T-helper 9 cell (primary cell): ENCODE data around the gene MISP3.

Experiments
- DNase-seq: peaks from one replicate; pipeline ENCODE4 v3.0.0-alpha.2; 2020

Gene MISP3

DNA sequence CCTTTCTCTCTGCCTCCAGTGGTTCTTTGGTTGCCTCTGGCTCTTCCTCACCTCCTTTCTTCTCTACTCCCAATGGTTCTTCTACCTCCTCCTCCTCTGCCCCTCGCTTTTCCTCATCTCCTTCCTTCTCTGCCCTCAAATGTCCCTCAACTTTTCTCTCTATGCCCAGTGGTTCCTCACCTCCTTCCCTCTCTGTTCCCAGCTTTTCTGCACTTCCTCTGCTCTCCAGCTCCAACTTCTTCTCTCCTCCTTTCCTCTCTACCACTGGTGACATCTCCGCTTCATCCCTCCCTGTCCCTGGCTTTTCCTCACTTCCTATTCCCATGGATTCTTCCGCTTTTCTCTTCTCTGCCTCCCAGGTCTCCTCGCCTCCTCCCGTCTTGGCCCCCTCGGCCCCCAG is 18.5 kb upstream of the MISP3 start:
- DNase-seq, result no peak

DNA sequence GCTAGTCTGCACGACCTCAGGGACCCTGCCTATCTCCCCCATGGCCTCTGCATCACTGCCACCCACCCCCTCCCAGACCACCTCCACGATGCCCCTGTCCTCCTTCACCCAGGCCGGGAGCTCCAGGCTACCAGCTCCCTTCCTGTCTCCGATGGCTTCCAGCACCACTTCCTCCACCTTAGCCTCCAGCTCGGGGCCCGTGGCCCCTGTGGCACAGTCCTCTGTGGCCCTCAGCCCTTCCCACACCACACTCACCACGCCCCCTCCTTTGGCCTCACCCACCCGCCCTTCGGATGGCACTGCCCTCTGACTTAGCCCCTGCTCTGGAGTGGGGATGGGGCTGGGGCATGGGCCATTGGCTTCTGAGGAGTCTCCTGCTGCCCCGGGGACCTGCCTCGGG is 17.9 kb upstream of the MISP3 start:
- no peak for DNase-seq

DNA sequence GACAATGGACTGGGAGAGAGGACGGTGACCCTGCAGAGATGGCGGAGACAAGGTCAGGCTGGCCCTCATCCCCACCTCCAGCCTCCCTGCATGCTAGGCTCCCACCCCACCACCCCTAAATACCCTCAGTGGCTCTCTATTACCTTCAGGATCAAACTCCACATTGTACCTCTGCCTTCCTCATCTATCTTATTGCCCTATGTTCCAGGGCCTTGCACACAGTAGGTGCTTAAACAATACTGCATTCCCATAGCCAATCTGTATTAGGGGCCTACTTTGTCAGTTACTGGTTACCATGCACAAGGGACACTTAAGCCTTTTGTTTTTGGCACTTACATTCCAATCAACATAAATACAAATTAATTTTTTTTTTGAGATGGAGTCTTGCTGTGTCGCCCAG is 17.2 kb upstream of the MISP3 start:
- no peak for DNase-seq

DNA sequence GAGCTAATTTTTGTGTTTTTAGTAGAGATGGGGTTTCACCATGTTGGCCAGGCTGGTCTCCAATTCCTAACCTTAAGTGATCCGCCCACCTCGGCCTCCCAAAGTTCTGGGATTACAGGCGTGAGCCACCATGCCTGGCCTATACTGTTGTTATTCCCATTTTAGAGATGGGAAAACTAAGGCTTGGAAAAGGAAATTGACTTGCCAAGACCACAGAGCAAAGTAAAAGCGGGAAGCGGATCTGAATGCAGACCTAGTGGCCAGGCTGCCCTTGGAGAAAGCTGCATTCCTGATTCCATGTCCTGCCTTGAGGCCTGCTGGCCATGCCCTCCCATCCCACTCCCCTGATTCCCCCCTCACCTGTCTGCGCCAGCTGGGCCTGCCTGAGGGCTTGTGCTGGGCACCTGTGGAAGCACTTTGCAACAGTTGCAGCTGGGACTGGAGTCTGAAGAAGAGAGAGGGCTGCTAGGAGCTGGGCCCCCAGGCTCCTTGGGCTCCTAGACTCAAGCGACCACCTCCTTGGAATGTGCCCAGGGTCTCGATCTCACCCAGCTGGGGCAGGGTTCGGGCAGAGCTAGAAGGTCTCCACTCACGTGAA is 16.4 kb upstream of the MISP3 start:
- no peak for DNase-seq

DNA sequence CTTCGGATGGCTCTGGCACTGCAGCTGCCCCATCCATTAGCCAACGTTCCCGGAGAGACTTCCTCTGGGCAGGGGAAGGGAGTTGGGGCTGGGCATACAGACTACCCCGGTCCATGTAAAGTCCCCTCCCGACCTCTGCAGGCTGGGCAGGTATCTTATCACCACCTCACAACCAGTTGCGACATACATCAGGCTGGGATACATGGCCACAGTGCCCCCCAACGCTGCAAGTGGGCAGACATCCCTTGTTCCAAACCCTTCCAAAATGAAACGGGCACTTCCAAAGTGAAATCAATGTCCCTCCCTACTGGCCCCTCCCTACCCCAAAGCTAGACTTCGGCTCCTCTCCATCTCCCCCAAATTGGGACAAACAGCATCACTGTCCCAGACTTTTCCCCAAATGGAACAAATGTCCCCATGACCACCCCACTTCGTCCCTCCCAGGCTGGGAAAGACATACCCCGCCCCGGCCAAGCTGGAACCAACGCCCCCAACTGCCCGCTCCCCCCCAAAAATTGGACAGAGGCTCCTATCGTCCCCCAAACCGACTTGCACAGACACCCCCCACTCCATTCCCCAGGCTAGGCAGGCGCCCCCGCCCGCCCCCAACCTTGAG is 15.7 kb upstream of the MISP3 start:
- DNase-seq, result no peak

DNA sequence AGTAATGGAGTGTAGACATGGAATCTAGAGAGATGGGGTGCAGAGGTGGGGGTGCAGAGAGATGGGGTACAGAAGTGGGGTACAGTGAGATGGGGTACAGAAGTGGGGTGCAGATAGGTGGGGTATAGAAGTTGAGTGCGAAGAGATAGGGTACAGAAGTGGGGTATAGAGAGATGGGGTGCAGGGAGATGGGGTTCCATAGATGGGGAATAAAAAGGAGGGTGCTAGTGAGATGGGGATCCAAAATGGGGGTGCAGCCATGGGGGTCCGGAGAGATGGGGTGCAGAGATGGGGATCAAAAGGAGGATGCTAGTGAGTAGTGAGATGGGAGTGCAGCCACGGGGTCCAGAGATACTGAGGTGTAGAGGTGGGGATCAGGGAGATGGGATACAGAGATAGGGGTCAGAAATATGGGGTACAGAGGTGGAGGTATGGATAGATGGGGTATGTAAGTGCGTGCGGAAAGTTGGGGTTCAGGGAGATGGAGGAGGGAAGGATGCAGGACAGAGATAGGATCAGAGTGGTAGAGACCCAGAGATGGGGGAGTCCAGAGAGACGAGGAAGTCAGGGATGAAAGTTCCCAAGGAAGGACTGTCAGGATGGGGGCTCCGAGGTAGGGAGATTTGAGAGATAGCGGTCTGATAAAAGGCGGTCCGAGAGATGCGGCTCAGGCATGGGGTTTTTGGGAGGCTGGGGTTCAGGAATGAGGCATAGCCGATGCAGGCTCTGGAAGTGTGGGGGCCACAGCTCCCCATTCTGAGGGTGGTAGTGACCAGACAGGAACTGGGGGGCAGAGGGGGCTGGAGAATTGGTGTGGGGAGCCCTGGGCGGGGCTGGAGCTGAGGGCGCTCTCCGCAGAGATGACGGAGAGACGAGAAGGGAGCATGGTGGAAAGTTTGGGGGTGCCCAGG is 14.1 kb upstream of the MISP3 start:
- no peak for DNase-seq

DNA sequence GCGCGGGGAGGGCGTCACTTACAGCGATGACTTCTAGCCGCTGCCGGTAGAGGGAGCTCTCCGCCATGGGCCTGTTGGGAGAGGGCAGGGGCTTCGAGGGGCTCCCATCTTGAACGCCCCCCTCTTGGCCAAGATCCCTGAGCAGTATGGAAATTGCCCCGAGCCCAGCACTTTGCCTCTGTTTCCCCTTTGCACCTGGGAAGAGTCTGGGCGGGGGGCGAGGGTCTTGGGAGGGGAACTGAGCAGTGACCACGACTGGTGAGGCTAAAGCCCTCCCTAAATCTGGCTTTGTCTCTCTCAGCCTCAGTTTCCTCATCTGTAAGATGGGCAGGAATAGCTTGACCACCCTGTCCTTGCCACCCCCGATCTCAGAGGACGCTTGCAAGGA is 13.5 kb upstream of the MISP3 start:
- peak; percentile 53 for DNase-seq

DNA sequence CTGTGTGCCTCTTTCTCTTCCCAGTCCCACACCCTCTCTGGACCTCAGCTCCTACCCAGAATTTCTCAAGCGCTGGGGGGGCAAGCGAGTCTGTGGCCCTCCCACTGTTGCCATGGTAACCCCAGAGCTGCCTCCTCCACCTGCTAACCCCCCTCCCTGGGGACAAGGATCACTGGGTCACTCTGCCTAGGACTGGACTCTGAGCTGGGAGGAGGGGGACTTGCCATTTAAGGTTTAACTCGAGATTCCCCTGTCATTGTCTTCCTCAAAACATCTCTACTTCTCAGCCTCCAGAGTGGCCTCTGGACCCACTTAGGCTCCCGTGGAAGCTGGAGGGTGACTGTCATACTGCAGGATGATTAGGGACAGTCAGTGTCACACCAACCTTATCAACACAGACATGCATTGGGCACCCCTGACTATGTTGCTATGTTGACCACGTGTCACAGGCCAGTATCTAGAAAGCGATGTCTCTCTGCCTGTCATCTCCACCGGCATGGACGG is 12.9 kb upstream of the MISP3 start:
- no peak for DNase-seq

DNA sequence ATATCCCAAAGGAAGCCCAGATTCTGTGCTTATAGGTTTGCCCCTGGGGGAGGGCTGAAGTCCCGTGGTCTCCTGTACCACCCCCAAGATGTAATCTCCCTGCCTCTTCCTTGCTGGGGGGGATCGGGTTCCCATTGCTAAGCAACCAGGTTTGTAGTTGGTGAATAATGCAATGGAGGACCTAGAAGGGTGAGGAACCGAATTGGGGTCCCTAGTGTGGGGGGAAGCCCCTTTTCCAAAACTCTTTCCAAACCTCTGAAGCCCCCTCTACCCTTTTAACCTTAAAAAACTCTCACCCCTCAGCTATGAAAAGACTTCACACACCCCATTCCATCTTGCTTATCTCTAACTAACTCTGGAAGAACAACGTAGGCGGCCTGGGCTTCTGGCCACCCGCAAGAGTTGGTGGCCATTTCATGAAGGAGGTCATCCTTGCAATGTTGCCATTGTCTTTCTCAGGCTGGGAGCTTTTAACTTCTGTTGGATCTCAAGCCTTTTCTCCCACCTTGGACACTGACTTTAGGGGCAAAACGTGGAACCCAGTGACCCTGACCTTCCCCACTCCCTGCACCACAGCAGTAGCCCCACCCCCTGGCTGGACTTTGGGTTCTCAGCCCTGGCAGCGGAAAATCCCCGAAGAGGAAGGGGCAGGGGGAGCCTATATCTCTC is 11.4 kb upstream of the MISP3 start:
- DNase-seq, result no peak

DNA sequence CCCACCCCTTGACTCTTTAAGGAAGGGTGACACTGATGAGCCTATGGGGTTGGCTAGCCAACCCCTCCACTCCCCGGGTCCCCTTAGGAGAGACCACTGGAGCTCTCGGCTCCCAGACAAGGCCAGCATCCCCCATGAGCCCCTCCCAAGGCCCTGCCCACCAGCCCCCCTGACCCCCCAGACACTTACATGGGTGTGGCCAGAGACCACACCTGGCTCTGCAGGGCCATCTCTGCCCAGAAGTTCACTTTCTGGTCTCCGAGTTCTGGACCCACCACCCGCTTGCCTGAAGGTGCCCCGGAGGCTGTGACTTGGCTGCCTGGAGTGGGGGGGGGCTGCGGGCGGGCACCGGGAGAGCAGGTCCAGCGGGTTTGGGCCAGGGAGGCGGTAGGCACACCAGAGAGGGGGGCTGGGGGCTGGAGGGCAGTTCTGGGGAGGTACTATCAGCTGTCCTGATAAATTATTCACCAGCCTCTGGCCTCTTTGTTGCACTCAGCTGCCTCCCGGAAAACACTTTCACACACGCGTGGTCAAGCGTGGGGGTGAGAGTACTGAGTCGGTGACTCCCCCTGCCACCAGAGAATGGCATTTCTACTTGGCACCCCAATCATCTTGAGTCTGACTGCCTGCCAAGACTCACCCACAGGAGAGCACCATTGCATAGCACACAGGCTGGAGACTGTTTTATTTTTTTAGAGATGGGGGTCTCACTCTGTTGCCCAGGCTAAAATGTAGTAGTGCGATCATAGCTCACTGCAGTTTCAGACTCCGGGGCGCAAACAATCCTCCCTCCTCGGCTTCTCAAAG is 10.6 kb upstream of the MISP3 start, which contains the start of gene PALM3:
PALM3 (minus strand) TSS at position 326 of the 807 bp plus-strand sequence; CDS start at position 230, 96 bp downstream.
- DNase-seq, result no peak

DNA sequence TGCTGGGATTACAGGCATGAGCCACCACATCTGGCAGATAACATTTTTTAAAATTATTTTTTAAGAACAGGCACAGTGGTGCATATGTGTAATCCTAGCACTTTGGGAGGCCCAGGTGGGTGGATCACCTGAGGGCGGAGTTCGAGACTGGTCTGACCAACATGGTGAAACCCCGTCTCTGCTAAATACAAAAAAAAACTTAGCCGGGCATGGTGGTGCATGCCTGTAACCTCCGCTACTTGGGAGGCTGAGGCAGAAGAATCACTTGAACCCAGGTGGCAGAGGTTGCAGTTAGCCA is 10.1 kb upstream of the MISP3 start:
- DNase-seq, result no peak

DNA sequence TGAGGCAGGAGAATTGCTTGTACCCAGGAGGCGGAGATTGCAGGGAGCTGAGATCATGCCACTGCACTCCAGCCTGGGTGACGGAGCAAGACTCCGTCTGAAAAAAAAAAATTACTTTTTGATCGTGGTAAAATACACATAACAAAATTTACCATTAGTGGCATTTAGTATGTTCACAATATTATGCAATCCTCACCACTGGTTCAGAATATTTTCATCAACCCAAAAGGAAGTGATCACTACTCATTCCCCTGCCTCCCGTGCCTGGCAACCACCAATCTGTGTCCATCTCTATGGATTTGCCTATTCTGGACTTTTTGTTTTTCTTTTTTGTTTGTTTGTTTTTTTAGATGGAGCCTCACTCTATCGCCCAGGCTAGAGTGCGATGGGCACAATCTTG is 9.5 kb upstream of the MISP3 start:
- DNase-seq, result no peak

DNA sequence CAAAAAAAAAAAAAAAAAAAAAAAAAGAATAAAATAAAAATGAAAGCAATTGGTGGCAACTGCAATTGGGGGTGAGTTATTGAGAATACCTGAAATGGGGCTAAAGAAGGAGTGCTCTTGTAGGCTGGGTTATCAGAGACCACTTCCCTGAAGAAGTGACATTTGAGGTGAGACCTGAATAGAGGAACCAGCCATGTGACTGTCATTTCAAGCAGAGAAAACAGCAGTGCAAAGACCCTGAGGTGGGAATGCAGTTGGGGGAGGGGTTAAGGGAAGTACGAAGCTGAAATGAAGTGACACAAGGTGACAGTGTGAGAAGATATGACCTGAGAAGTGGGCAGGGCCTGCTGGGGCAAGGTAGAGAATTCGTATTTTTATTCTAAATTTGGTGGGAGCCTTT is 6.5 kb upstream of the MISP3 start:
- no peak for DNase-seq

DNA sequence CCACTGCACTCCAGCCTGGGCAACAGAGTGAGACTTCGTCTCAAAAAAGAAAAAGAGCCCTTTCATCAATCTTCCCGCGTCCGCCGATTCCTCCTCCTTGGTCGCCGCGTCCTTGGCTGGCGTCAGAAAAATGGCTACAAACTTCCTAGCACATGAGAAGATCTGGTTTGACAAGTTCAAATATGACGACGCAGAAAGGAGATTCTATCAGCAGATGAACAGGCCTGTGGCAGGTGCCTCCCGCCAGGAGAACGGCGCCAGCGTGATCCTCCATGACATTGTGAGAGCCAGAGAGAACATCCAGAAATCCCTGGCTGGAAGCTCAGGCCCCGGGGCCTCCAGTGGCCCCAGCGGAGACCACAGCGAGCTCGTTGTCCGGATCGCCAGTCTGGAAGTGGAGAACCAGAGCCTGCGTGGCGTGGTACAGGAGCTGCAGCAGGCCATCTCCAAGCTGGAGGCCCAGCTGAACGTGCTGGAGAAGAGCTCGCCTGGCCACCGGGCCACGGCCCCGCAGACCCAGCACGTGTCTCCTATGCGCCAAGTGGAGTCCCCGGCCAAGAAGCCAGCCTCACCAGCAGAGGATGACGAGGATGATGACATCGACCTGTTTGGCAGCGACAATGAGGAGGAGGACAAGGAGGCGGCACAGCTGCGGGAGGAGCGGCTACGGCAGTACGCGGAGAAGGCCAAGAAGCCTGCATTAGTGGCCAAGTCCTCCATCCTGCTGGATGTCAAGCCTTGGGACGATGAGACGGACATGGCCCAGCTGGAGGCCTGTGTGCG is 2.1 kb upstream of the MISP3 start:
- no peak for DNase-seq

DNA sequence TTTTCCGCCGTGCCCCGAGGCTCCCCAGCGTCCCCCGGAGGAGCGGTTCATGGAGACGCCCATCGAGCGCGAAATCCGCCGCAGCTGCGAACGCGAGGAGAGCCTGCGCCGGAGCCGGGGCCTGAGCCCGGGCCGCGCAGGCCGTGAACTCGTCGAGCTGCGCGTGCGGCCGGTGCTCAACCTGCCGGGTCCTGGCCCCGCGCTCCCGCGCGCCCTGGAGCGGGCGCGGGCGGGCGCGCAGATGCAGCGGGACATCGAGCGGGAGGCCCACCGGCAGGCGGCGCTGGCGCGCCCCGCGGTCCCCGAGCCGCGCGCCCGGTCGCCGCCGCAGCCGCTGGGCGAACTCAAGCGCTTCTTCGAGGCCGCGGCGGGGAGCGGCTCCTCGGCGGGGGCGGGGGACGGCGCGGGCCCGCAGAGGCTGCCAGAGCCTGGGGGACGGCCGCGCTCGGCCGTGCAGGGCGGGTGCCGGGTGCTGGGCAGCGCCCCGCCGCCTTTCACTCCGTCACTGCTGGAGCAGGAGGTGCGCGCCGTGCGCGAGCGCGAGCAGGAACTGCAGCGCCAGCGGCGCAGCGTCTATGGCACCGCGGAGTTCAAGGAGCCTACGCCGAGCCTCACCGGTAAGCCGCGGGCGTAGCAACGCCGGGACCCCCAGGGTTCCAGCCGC is 807 bp downstream of the MISP3 start:
- peak; percentile 72 for DNase-seq

DNA sequence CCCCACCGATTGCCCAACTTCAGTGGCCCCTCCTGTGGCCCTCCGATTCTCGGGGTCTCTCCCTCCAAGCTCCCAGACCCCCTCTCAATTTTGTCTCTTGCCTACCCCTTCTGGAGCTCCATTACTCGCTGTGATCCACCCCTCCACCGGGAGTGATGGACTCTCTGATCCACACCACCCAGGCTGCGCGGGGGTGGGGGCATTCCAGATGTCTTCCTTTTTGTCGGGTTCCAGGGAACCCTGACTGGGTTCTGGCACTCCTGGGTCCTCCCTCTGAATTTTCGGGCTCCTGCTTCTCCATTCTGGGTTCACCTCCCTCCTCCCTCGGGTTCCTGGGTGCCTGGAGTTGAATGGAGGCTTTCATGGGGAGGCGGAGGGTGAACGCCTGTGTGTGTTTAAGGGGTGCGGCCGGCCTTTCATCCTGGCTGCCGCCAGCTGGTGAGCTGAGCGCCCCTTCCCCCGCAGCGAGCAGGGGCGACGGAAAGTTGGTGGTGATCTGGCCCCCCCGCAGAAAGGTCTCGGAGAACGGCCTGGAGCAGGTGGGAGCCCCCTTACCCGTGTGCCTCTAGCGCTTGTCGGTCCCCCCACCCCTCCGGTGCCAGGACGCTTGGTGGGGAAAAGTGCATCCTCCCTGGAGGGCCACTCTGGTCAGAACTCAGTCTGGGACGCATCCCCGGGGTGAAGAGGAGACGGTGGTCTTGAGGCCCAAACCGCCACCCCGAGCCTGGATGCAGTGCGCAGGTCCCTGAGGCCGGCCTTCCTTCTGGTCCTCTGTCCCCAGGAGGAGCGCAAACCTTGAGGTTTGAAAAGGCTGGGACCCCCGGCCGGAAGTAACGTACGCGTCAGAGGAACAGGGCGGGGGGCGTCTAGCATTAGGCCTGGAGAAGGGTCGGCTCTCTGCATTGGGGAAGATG is 1.6 kb downstream of the MISP3 start:
- no peak for DNase-seq

DNA sequence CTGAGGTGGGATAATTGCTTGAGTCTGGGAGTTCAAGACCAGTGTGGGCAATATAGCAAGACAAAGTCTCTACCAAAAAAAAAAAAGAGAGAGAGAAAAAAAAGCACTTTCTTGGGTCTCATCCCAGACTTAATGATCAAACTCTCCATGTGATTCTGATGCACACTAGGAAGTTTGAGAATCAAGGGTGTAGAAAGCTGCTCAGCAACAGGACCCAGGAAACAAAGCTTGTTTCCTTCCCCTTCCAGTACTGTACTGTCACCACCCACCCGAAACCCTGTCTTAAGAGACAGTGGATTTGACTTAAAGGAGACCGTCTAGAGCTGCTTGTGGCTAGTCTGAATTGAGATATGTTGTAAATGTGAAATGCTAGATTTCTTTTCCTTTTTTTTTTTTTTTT is 5.8 kb downstream of the MISP3 start:
- DNase-seq, result no peak

DNA sequence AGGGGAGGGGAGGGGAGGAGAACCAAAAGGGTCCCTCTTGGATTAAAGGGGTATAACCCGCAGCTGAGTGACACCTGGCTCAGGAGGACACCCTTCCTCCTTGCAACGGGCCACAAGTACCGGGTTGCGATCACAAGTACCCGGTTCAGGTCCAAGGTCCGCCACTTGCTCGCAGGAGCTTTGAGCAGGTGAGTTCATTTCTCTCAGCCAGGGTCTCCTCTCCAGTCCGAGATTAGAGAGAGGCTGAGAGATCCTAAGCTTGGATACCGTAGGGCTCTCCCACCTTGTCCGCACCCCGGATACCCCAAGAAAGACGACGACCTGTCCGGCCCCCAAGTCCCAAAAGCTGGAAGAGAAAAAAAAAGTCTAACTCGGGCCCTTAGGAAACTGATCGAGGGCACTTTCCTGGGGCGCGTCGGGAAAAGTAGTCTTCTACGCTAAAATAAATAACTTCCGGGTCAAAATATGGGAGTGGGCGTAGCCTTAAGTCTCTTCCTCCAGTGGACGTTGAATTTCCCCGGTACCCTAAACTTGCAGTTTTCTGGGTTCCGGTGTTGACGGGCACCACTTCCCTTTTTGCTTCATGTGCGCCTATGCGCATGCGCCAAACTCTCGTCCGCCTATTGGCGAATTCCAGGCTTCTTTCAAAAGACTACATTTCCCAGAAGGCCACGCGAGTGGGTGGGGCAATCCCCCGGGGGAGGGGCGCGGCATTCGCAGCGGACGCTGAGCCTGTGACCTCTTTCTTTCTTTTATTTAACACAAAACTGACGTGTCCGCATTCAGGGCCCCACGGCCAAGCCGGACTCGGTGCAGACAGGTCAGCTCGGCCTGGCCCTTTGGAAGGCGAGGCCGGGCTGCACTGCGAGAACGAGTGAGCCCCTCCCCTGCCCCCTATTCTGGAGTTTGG is 8.6 kb downstream of the MISP3 start:
- DNase-seq, result peak; percentile 99
